ENCODE measurements around the gene C16orf54.
"Not testable (repeated sequence)": the region's sequence is repeated elsewhere in the genome, so short reads cannot be mapped to it uniquely, and the experiment has no call there.

The C16orf54 gene

GRCh38 chr16:29784901-29785500, 39.2 kb upstream of the C16orf54 start:
- Histone ChIP-seq H4K91ac (ENCODE audit: low read depth, low read length) (peak overlapping the region; percentile 87), H3K9ac (ENCODE audit: low read length) (no peak overlapping the region), H2AK5ac (ENCODE audit: low read length) (peak overlapping the region; percentile 43), H3K79me2 (ENCODE audit: control insufficient read depth, insufficient read depth, low read length, poor library complexity) (peaks cover 2% of the 10 kb centered on the region), H3K79me1 (ENCODE audit: low read length) (peaks cover 28% of the 10 kb centered on the region), H3K14ac (ENCODE audit: low read length) (peak overlapping the region; percentile 83), H2AFZ (ENCODE audit: insufficient read depth, low read length, poor library complexity) (peak overlapping the region; percentile 89), H3K27ac (ENCODE audit: low read depth, low read length) (peak overlapping the region; percentile 7), H2BK5ac (ENCODE audit: low read depth, low read length, poor library complexity) (peak overlapping the region; percentile 71), H3K23ac (ENCODE audit: low read length) (no peak overlapping the region), H3K4me1 (ENCODE audit: control insufficient read depth in 1 of 2, insufficient read depth in 2 of 2, low read length in 2 of 2) (peaks cover 22 to 24% of the 10 kb centered on the region in 2 experiments), H2BK12ac (ENCODE audit: low read length) (peak overlapping the region; percentile 99), H3K18ac (ENCODE audit: low read length) (peak overlapping the region; percentile 94), H3K4me2 (ENCODE audit: low read length) (peak overlapping the region; percentile 34), H4K12ac (ENCODE audit: low read depth, low read length) (peak overlapping the region; percentile 16), H3K4me3 (ENCODE audit: low read depth, low read length) (no peak overlapping the region), H3K36me3 (ENCODE audit: control insufficient read depth in 1 of 2, insufficient read depth in 2 of 2, low read length in 2 of 2) (no peaks in the 10 kb centered on the region), H4K8ac (ENCODE audit: low read depth, low read length) (peak overlapping the region; percentile 90), H2BK120ac (ENCODE audit: insufficient read depth, low read length, poor library complexity) (peak overlapping the region; percentile 73), H3K27me3 (ENCODE audit: insufficient read depth, low read length) (no peaks in the 10 kb centered on the region), H3K9me3 (ENCODE audit: insufficient read depth, low read depth, low read length) (peaks cover 5% of the 10 kb centered on the region), H3K4ac (ENCODE audit: low read depth, low read length) (peak overlapping the region; percentile 39)
- no peak for DNase-seq
- WGBS (ENCODE audit: extremely low coverage, insufficient coverage, insufficient read length) = no CpG with 5 or more reads among the region's 38 CpGs

- Histone ChIP-seq H3K23ac (ENCODE audit: low read length) (no peak overlapping the region), H3K9ac (ENCODE audit: low read length) (no peak overlapping the region), H2BK120ac (ENCODE audit: insufficient read depth, low read length, poor library complexity) (peak overlapping the region; percentile 98), H2BK12ac (ENCODE audit: low read length) (peak overlapping the region; percentile 85), H3K27ac (ENCODE audit: low read depth, low read length) (peak overlapping the region; percentile 94), H3K18ac (ENCODE audit: low read length) (peak overlapping the region; percentile 72), H4K12ac (ENCODE audit: low read depth, low read length) (no peak overlapping the region), H3K79me2 (ENCODE audit: control insufficient read depth, insufficient read depth, low read length, poor library complexity) (no peaks in the 10 kb centered on the region), H3K4ac (ENCODE audit: low read depth, low read length) (peak overlapping the region; percentile 70), H4K8ac (ENCODE audit: low read depth, low read length) (peak overlapping the region; percentile 83), H3K14ac (ENCODE audit: low read length) (peak overlapping the region; percentile 95), H2AK5ac (ENCODE audit: low read length) (no peak overlapping the region), H3K36me3 (ENCODE audit: control insufficient read depth in 1 of 2, insufficient read depth in 2 of 2, low read length in 2 of 2) (no peaks in the 10 kb centered on the region), H3K4me3 (ENCODE audit: low read depth, low read length) (no peak overlapping the region), H3K4me1 (ENCODE audit: control insufficient read depth in 1 of 2, insufficient read depth in 2 of 2, low read length in 2 of 2) (peaks cover 26 to 29% of the 10 kb centered on the region in 2 experiments), H3K4me2 (ENCODE audit: low read length) (no peak overlapping the region), H3K9me3 (ENCODE audit: insufficient read depth, low read depth, low read length) (peaks cover 5% of the 10 kb centered on the region), H4K91ac (ENCODE audit: low read depth, low read length) (peak overlapping the region; percentile 97), H3K27me3 (ENCODE audit: insufficient read depth, low read length) (no peaks in the 10 kb centered on the region), H2AFZ (ENCODE audit: insufficient read depth, low read length, poor library complexity) (no peak overlapping the region), H2BK5ac (ENCODE audit: low read depth, low read length, poor library complexity) (peak overlapping the region; percentile 96), H3K79me1 (ENCODE audit: low read length) (peaks cover 30% of the 10 kb centered on the region)
- WGBS (ENCODE audit: extremely low coverage, insufficient coverage, insufficient read length) = no CpG with 5 or more reads among the region's 2 CpGs
- no peak for DNase-seq
Measured at GRCh38 chr16:29784157-29784556, 38.4 kb upstream of the C16orf54 start.

GRCh38 chr16:29783094-29783953, 37.5 kb upstream of the C16orf54 start:
- not testable (repeated sequence) for H2AK5ac ChIP-seq (ENCODE audit: low read length); H3K4me2 ChIP-seq (ENCODE audit: low read length); H3K9me3 ChIP-seq (ENCODE audit: insufficient read depth, low read depth, low read length); H3K9ac ChIP-seq (ENCODE audit: low read length); H3K36me3 ChIP-seq (ENCODE audit: control insufficient read depth in 1 of 2, insufficient read depth in 2 of 2, low read length in 2 of 2); H3K79me2 ChIP-seq (ENCODE audit: control insufficient read depth, insufficient read depth, low read length, poor library complexity); H4K12ac ChIP-seq (ENCODE audit: low read depth, low read length); H3K23ac ChIP-seq (ENCODE audit: low read length); H2AFZ ChIP-seq (ENCODE audit: insufficient read depth, low read length, poor library complexity); H3K4ac ChIP-seq (ENCODE audit: low read depth, low read length); H3K27me3 ChIP-seq (ENCODE audit: insufficient read depth, low read length); H3K4me3 ChIP-seq (ENCODE audit: low read depth, low read length); H3K18ac ChIP-seq (ENCODE audit: low read length); H3K14ac ChIP-seq (ENCODE audit: low read length)
- H2BK12ac ChIP-seq (ENCODE audit: low read length) = peak overlapping the region; percentile 85
- peak overlapping the region; percentile 83 for H4K8ac ChIP-seq (ENCODE audit: low read depth, low read length)
- DNase-seq = peak; percentile 77 to 89
- peak overlapping the region; percentile 98 for H2BK120ac ChIP-seq (ENCODE audit: insufficient read depth, low read length, poor library complexity)
- peaks cover 31 to 37% of the 10 kb centered on the region in 2 experiments for H3K4me1 ChIP-seq (ENCODE audit: control insufficient read depth in 1 of 2, insufficient read depth in 2 of 2, low read length in 2 of 2)
- H4K91ac ChIP-seq (ENCODE audit: low read depth, low read length) = peak overlapping the region; percentile 97
- peak overlapping the region; percentile 96 for H2BK5ac ChIP-seq (ENCODE audit: low read depth, low read length, poor library complexity)
- H3K27ac ChIP-seq (ENCODE audit: low read depth, low read length) = peak overlapping the region; percentile 94
- WGBS (ENCODE audit: extremely low coverage, insufficient coverage, insufficient read length) = no CpG with 5 or more reads among the region's 13 CpGs
- peaks cover 35% of the 10 kb centered on the region for H3K79me1 ChIP-seq (ENCODE audit: low read length)

GRCh38 chr16:29779474-29779873, 33.7 kb upstream of the C16orf54 start:
- H2BK120ac ChIP-seq (ENCODE audit: insufficient read depth, low read length, poor library complexity) = peak overlapping the region; percentile 50
- no peaks in the 10 kb centered on the region for H3K36me3 ChIP-seq (ENCODE audit: control insufficient read depth in 1 of 2, insufficient read depth in 2 of 2, low read length in 2 of 2)
- peak; percentile 87 to 92 for DNase-seq
- no peaks in the 10 kb centered on the region for H3K79me2 ChIP-seq (ENCODE audit: control insufficient read depth, insufficient read depth, low read length, poor library complexity)
- H3K4me1 ChIP-seq (ENCODE audit: control insufficient read depth in 1 of 2, insufficient read depth in 2 of 2, low read length in 2 of 2) = peaks cover 30 to 37% of the 10 kb centered on the region in 2 experiments
- H4K12ac ChIP-seq (ENCODE audit: low read depth, low read length) = no peak overlapping the region
- H3K9me3 ChIP-seq (ENCODE audit: insufficient read depth, low read depth, low read length) = peaks cover 5% of the 10 kb centered on the region
- no peak overlapping the region for H3K4me3 ChIP-seq (ENCODE audit: low read depth, low read length)
- H2AFZ ChIP-seq (ENCODE audit: insufficient read depth, low read length, poor library complexity) = no peak overlapping the region
- no peak overlapping the region for H2AK5ac ChIP-seq (ENCODE audit: low read length)
- H3K4ac ChIP-seq (ENCODE audit: low read depth, low read length) = no peak overlapping the region
- peak overlapping the region; percentile 95 for H2BK12ac ChIP-seq (ENCODE audit: low read length)
- whole genome bisulfite sequencing (ENCODE audit: extremely low coverage, insufficient coverage, insufficient read length) = no CpG with 5 or more reads among the region's 10 CpGs
- H3K23ac ChIP-seq (ENCODE audit: low read length) = no peak overlapping the region
- H3K4me2 ChIP-seq (ENCODE audit: low read length) = no peak overlapping the region
- H3K27me3 ChIP-seq (ENCODE audit: insufficient read depth, low read length) = no peaks in the 10 kb centered on the region
- H4K8ac ChIP-seq (ENCODE audit: low read depth, low read length) = peak overlapping the region; percentile 5
- peak overlapping the region; percentile 10 for H2BK5ac ChIP-seq (ENCODE audit: low read depth, low read length, poor library complexity)
- H4K91ac ChIP-seq (ENCODE audit: low read depth, low read length) = peak overlapping the region; percentile 86
- no peak overlapping the region for H3K14ac ChIP-seq (ENCODE audit: low read length)
- peak overlapping the region; percentile 62 for H3K27ac ChIP-seq (ENCODE audit: low read depth, low read length)
- no peak overlapping the region for H3K9ac ChIP-seq (ENCODE audit: low read length)
- no peak overlapping the region for H3K18ac ChIP-seq (ENCODE audit: low read length)
- H3K79me1 ChIP-seq (ENCODE audit: low read length) = peaks cover 30% of the 10 kb centered on the region
